ENCODE results near the gene ABI3BP.

DNA sequence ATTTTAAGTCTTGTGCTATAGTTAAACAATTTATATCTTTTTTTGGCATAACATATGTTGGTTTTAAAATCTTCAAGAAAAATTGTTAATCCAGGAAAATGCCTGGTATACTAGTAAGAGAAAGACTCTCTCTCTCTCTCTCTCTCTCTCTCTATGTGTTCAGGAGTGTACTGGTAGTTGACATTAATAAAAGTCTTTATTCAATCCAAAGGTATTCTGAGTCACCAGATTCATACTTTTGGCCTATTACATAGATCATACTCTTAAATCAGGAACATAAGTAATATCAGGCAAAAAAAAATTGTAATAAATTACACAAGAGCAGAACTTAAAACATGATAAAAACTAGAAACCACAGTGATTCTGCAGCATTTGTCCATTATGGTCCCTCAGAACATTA, 213.7 kb downstream of the ABI3BP start:
- TF ChIP-seq ZNF232 (CRISPR knock-in tag; IDR thresholded peaks at IDR 0.05) = no peak
- TF ChIP-seq OVOL2 (CRISPR knock-in tag; IDR thresholded peaks at IDR 0.05; ENCODE audit: borderline replicate concordance) = no peak
- TF ChIP-seq CREB1 (CRISPR knock-in tag; IDR thresholded peaks at IDR 0.05) = no peak
- TF ChIP-seq, protein P1, sequence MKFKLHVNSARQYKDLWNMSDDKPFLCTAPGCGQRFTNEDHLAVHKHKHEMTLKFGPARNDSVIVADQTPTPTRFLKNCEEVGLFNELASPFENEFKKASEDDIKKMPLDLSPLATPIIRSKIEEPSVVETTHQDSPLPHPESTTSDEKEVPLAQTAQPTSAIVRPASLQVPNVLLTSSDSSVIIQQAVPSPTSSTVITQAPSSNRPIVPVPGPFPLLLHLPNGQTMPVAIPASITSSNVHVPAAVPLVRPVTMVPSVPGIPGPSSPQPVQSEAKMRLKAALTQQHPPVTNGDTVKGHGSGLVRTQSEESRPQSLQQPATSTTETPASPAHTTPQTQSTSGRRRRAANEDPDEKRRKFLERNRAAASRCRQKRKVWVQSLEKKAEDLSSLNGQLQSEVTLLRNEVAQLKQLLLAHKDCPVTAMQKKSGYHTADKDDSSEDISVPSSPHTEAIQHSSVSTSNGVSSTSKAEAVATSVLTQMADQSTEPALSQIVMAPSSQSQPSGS (CRISPR knock-in tag; IDR thresholded peaks at IDR 0.05; ENCODE audit: borderline replicate concordance, low read depth) = no peak
- TF ChIP-seq, protein P2, sequence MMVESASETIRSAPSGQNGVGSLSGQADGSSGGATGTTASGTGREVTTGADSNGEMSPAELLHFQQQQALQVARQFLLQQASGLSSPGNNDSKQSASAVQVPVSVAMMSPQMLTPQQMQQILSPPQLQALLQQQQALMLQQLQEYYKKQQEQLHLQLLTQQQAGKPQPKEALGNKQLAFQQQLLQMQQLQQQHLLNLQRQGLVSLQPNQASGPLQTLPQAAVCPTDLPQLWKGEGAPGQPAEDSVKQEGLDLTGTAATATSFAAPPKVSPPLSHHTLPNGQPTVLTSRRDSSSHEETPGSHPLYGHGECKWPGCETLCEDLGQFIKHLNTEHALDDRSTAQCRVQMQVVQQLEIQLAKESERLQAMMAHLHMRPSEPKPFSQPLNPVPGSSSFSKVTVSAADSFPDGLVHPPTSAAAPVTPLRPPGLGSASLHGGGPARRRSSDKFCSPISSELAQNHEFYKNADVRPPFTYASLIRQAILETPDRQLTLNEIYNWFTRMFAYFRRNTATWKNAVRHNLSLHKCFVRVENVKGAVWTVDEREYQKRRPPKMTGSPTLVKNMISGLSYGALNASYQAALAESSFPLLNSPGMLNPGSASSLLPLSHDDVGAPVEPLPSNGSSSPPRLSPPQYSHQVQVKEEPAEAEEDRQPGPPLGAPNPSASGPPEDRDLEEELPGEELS (CRISPR knock-in tag; IDR thresholded peaks at IDR 0.05) = no peak
- TF ChIP-seq, protein P3, sequence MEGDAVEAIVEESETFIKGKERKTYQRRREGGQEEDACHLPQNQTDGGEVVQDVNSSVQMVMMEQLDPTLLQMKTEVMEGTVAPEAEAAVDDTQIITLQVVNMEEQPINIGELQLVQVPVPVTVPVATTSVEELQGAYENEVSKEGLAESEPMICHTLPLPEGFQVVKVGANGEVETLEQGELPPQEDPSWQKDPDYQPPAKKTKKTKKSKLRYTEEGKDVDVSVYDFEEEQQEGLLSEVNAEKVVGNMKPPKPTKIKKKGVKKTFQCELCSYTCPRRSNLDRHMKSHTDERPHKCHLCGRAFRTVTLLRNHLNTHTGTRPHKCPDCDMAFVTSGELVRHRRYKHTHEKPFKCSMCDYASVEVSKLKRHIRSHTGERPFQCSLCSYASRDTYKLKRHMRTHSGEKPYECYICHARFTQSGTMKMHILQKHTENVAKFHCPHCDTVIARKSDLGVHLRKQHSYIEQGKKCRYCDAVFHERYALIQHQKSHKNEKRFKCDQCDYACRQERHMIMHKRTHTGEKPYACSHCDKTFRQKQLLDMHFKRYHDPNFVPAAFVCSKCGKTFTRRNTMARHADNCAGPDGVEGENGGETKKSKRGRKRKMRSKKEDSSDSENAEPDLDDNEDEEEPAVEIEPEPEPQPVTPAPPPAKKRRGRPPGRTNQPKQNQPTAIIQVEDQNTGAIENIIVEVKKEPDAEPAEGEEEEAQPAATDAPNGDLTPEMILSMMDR (IDR thresholded peaks at IDR 0.05) = no peak
- no peak for TF ChIP-seq JUN (CRISPR knock-in tag; IDR thresholded peaks at IDR 0.05)
- no peak for TF ChIP-seq ESRRA (CRISPR knock-in tag; IDR thresholded peaks at IDR 0.05; ENCODE audit: borderline replicate concordance)
- TF ChIP-seq ELF4 (CRISPR knock-in tag; IDR thresholded peaks at IDR 0.05; ENCODE audit: low read depth) = no peak
- TF ChIP-seq ZNF263 (CRISPR knock-in tag; IDR thresholded peaks at IDR 0.05; ENCODE audit: low read depth) = no peak
- TF ChIP-seq, protein P4, sequence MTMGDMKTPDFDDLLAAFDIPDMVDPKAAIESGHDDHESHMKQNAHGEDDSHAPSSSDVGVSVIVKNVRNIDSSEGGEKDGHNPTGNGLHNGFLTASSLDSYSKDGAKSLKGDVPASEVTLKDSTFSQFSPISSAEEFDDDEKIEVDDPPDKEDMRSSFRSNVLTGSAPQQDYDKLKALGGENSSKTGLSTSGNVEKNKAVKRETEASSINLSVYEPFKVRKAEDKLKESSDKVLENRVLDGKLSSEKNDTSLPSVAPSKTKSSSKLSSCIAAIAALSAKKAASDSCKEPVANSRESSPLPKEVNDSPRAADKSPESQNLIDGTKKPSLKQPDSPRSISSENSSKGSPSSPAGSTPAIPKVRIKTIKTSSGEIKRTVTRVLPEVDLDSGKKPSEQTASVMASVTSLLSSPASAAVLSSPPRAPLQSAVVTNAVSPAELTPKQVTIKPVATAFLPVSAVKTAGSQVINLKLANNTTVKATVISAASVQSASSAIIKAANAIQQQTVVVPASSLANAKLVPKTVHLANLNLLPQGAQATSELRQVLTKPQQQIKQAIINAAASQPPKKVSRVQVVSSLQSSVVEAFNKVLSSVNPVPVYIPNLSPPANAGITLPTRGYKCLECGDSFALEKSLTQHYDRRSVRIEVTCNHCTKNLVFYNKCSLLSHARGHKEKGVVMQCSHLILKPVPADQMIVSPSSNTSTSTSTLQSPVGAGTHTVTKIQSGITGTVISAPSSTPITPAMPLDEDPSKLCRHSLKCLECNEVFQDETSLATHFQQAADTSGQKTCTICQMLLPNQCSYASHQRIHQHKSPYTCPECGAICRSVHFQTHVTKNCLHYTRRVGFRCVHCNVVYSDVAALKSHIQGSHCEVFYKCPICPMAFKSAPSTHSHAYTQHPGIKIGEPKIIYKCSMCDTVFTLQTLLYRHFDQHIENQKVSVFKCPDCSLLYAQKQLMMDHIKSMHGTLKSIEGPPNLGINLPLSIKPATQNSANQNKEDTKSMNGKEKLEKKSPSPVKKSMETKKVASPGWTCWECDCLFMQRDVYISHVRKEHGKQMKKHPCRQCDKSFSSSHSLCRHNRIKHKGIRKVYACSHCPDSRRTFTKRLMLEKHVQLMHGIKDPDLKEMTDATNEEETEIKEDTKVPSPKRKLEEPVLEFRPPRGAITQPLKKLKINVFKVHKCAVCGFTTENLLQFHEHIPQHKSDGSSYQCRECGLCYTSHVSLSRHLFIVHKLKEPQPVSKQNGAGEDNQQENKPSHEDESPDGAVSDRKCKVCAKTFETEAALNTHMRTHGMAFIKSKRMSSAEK (CRISPR knock-in tag; IDR thresholded peaks at IDR 0.05; ENCODE audit: borderline replicate concordance) = no peak
- TF ChIP-seq RELA (CRISPR knock-in tag; IDR thresholded peaks at IDR 0.05; ENCODE audit: borderline replicate concordance) = no peak
- no peak for TF ChIP-seq TCF7 (CRISPR knock-in tag; IDR thresholded peaks at IDR 0.05; ENCODE audit: low read depth)
